ENCODE measurements around the gene HTD2.

Gene HTD2

GRCh38 chr3:58336135-58336882, 30.0 kb downstream of the HTD2 start:
- no peak for TF ChIP-seq FOXP2 (optimal IDR thresholded peaks at IDR 0.05; ENCODE audit: borderline replicate concordance, extremely low read depth, extremely low read length, insufficient read depth)
- no peak for TF ChIP-seq POLR2AphosphoS5 (IDR thresholded peaks at IDR 0.05; ENCODE audit: low read depth, low read length)
- TF ChIP-seq REST (IDR thresholded peaks at IDR 0.05; ENCODE audit: insufficient read depth in 1 of 2, low read depth in 2 of 2, low read length in 2 of 2), result no peak
- TF ChIP-seq TAF1 (IDR thresholded peaks at IDR 0.05; ENCODE audit: borderline replicate concordance, insufficient read depth, low read length), result no peak
- TF ChIP-seq SIN3A (IDR thresholded peaks at IDR 0.05; ENCODE audit: borderline replicate concordance, insufficient read depth, low read length), result no peak

GRCh38 chr3:58337190-58337589, 30.9 kb downstream of the HTD2 start:
- TF ChIP-seq TAF1 (IDR thresholded peaks at IDR 0.05; ENCODE audit: borderline replicate concordance, insufficient read depth, low read length) (no peak), SIN3A (IDR thresholded peaks at IDR 0.05; ENCODE audit: borderline replicate concordance, insufficient read depth, low read length) (no peak), REST (IDR thresholded peaks at IDR 0.05; ENCODE audit: insufficient read depth in 1 of 2, low read depth in 2 of 2, low read length in 2 of 2) (no peak), POLR2AphosphoS5 (IDR thresholded peaks at IDR 0.05; ENCODE audit: low read depth, low read length) (no peak), FOXP2 (optimal IDR thresholded peaks at IDR 0.05; ENCODE audit: borderline replicate concordance, extremely low read depth, extremely low read length, insufficient read depth) (no peak)

GRCh38 chr3:58340594-58341244, 34.4 kb downstream of the HTD2 start:
- TF ChIP-seq FOXP2 (optimal IDR thresholded peaks at IDR 0.05; ENCODE audit: borderline replicate concordance, extremely low read depth, extremely low read length, insufficient read depth) (no peak), REST (IDR thresholded peaks at IDR 0.05; ENCODE audit: insufficient read depth in 1 of 2, low read depth in 2 of 2, low read length in 2 of 2) (no peak), SIN3A (IDR thresholded peaks at IDR 0.05; ENCODE audit: borderline replicate concordance, insufficient read depth, low read length) (no peak), TAF1 (IDR thresholded peaks at IDR 0.05; ENCODE audit: borderline replicate concordance, insufficient read depth, low read length) (no peak), POLR2AphosphoS5 (IDR thresholded peaks at IDR 0.05; ENCODE audit: low read depth, low read length) (no peak)

GRCh38 chr3:58341376-58341775, 35.1 kb downstream of the HTD2 start:
- no peak for TF ChIP-seq TAF1 (IDR thresholded peaks at IDR 0.05; ENCODE audit: borderline replicate concordance, insufficient read depth, low read length)
- TF ChIP-seq POLR2AphosphoS5 (IDR thresholded peaks at IDR 0.05; ENCODE audit: low read depth, low read length), result no peak
- TF ChIP-seq FOXP2 (optimal IDR thresholded peaks at IDR 0.05; ENCODE audit: borderline replicate concordance, extremely low read depth, extremely low read length, insufficient read depth), result no peak
- no peak for TF ChIP-seq REST (IDR thresholded peaks at IDR 0.05; ENCODE audit: insufficient read depth in 1 of 2, low read depth in 2 of 2, low read length in 2 of 2)
- no peak for TF ChIP-seq SIN3A (IDR thresholded peaks at IDR 0.05; ENCODE audit: borderline replicate concordance, insufficient read depth, low read length)
